ENCODE data around the gene TSHZ2.

The TSHZ2 gene

DNA sequence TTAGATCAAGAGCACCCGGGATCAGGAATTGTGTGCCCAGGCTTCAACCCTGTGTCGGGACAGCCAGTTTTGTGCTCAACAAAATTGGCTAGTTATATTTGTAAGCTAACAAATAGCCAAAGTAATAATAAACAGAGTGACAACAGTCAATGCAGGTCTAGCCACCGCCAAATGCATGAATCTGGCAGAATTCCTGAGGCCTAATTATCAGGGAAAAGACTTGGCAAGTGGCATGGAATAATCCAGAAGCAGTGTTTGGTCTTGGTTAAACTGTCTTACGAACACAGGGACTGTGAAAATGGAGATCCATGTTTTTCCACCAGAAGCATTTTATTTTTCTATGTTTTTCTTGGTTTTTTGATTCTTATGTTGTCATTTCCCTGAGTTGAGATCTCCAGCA is 352.7 kb downstream of the TSHZ2 start:
- Histone ChIP-seq H3K9ac (no peak overlapping the region), H3K4me2 (no peak overlapping the region), H2AFZ (ENCODE audit: low read depth) (no peak overlapping the region), H3K79me2 (ENCODE audit: insufficient read depth, low read depth) (no peaks in the 10 kb centered on the region), H3K4me3 (IDR thresholded peaks at IDR 0.05; ENCODE audit: insufficient read depth, low read depth, low read length) (no peak overlapping the region), H3K27ac (no peak overlapping the region), H4K20me1 (ENCODE audit: insufficient read depth) (no peaks in the 10 kb centered on the region), H3K4me1 (ENCODE audit: low read depth, poor library complexity, severe bottlenecking) (no peaks in the 10 kb centered on the region), H3K27me3 (ENCODE audit: insufficient read depth, low read depth) (no peaks in the 10 kb centered on the region), H3K36me3 (ENCODE audit: insufficient read depth) (no peaks in the 10 kb centered on the region)
- TF ChIP-seq, protein P1, sequence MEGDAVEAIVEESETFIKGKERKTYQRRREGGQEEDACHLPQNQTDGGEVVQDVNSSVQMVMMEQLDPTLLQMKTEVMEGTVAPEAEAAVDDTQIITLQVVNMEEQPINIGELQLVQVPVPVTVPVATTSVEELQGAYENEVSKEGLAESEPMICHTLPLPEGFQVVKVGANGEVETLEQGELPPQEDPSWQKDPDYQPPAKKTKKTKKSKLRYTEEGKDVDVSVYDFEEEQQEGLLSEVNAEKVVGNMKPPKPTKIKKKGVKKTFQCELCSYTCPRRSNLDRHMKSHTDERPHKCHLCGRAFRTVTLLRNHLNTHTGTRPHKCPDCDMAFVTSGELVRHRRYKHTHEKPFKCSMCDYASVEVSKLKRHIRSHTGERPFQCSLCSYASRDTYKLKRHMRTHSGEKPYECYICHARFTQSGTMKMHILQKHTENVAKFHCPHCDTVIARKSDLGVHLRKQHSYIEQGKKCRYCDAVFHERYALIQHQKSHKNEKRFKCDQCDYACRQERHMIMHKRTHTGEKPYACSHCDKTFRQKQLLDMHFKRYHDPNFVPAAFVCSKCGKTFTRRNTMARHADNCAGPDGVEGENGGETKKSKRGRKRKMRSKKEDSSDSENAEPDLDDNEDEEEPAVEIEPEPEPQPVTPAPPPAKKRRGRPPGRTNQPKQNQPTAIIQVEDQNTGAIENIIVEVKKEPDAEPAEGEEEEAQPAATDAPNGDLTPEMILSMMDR (conservative IDR thresholded peaks at IDR 0.05; ENCODE audit: low read depth, low read length), result no peak

DNA sequence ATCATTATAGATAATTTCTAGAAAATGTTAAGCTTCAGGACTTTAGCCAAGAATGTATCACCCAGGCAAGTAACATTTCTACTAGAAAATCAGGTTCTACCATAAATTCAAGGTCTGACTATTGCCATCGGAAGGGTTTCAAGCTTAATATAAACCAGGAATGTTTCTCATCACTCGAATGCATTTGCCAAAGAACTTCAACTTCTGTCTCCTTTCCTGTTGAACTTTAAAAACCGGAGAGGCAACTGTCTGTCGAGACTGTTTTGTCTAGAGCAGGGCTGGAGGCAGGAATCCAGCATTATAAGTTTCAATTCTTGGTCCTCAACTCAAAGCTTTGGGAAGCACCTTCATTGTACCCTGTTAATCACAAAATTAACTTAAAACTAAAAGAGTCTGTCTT is 356.8 kb downstream of the TSHZ2 start:
- H3K4me1 ChIP-seq (ENCODE audit: low read depth, poor library complexity, severe bottlenecking), result no peaks in the 10 kb centered on the region
- TF ChIP-seq, protein P1 (conservative IDR thresholded peaks at IDR 0.05; ENCODE audit: low read depth, low read length), result no peak
- no peaks in the 10 kb centered on the region for H4K20me1 ChIP-seq (ENCODE audit: insufficient read depth)
- no peak overlapping the region for H2AFZ ChIP-seq (ENCODE audit: low read depth)
- no peaks in the 10 kb centered on the region for H3K36me3 ChIP-seq (ENCODE audit: insufficient read depth)
- H3K27ac ChIP-seq, result no peak overlapping the region
- no peak overlapping the region for H3K9ac ChIP-seq
- no peak overlapping the region for H3K4me2 ChIP-seq
- H3K79me2 ChIP-seq (ENCODE audit: insufficient read depth, low read depth), result no peaks in the 10 kb centered on the region
- H3K27me3 ChIP-seq (ENCODE audit: insufficient read depth, low read depth), result no peaks in the 10 kb centered on the region
- H3K4me3 ChIP-seq (IDR thresholded peaks at IDR 0.05; ENCODE audit: insufficient read depth, low read depth, low read length), result no peak overlapping the region

DNA sequence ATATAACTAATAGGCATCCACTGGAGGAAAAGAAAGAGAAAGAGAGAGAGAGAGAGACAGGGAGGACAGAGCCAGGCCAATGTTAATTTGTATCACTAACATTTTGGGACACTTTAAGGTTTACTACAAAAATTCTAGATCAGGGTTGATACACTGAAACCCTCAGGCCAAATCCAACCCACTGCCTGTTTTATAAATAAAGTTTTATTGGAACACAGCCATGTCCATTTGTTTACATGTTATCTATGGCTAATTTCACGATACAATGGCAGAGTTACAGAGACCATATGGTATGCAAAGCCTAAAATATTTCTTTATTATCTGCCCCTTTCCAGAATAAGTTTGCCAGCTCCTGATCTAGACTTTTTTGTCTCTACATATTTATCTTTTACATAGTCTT is 357.6 kb downstream of the TSHZ2 start:
- no peaks in the 10 kb centered on the region for H3K79me2 ChIP-seq (ENCODE audit: insufficient read depth, low read depth)
- no peak overlapping the region for H3K27ac ChIP-seq
- no peaks in the 10 kb centered on the region for H4K20me1 ChIP-seq (ENCODE audit: insufficient read depth)
- H3K4me1 ChIP-seq (ENCODE audit: low read depth, poor library complexity, severe bottlenecking), result no peaks in the 10 kb centered on the region
- H3K4me2 ChIP-seq, result no peak overlapping the region
- H3K9ac ChIP-seq, result no peak overlapping the region
- H3K27me3 ChIP-seq (ENCODE audit: insufficient read depth, low read depth), result no peaks in the 10 kb centered on the region
- H3K36me3 ChIP-seq (ENCODE audit: insufficient read depth), result no peaks in the 10 kb centered on the region
- H3K4me3 ChIP-seq (IDR thresholded peaks at IDR 0.05; ENCODE audit: insufficient read depth, low read depth, low read length), result no peak overlapping the region
- TF ChIP-seq, protein P1 (conservative IDR thresholded peaks at IDR 0.05; ENCODE audit: low read depth, low read length), result no peak
- no peak overlapping the region for H2AFZ ChIP-seq (ENCODE audit: low read depth)

DNA sequence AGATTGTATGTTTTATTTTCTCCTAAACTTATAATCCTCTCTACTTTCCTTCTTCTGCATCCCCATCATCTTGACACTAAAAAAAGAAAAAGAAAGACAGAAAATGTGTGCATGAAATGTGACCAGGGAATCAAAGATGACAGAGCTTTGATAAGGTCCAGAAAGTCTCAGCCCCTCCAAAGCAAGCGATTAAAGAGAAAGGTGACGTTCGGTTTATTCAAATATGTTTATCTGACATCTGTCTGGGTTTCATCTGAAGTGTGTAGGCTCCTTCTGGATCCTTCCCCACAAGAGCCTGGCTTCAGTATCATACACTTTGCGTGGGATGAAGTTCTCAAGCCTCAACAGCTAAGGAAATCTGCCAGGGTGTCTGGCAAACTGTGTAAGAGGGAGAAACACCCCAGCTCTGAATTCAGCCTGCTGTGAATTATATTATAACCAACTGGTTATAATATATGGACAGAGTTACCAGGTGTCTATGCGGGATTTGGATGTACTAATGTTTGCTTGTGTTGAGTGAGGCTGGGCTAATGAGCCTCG is 358.5 kb downstream of the TSHZ2 start:
- Histone ChIP-seq H2AFZ (ENCODE audit: low read depth) (no peak overlapping the region), H3K4me3 (IDR thresholded peaks at IDR 0.05; ENCODE audit: insufficient read depth, low read depth, low read length) (no peak overlapping the region), H4K20me1 (ENCODE audit: insufficient read depth) (no peaks in the 10 kb centered on the region), H3K27me3 (ENCODE audit: insufficient read depth, low read depth) (no peaks in the 10 kb centered on the region), H3K4me2 (no peak overlapping the region), H3K27ac (no peak overlapping the region), H3K9ac (no peak overlapping the region), H3K36me3 (ENCODE audit: insufficient read depth) (no peaks in the 10 kb centered on the region), H3K79me2 (ENCODE audit: insufficient read depth, low read depth) (no peaks in the 10 kb centered on the region), H3K4me1 (ENCODE audit: low read depth, poor library complexity, severe bottlenecking) (no peaks in the 10 kb centered on the region)
- TF ChIP-seq, protein P1 (conservative IDR thresholded peaks at IDR 0.05; ENCODE audit: low read depth, low read length), result no peak
